Right lobe of liver (tissue), 4 donors: ENCODE results near the gene IL4I1.

Experiments used
- POLR2A ChIP-seq: fragments of 450-650 bp; IDR thresholded peaks from one replicate; pipeline ENCODE4 v1.6.1; 2017; ENCODE audit warnings: antibody characterized with exemption, mild to moderate bottlenecking
- TF ChIP-seq, protein P1 (sequence below), 4 donors: fragments of 200-600 bp in 3 of 4; fragments of 450-650 bp in 1 of 4; IDR thresholded peaks; one replicate each; pipeline versions ENCODE4 v1.5.1 to v1.8.0; 2016 to 2022; ENCODE audit warnings: antibody characterized with exemption in 4 of 4, mild to moderate bottlenecking in 2 of 4
- donor health status: DM: no; HTN: no; CAD: no.
- donor health status: DM: no; HTN: no; CAD: no.
- donor health status: DM: no; HTN: yes; CAD: no.

DNA sequence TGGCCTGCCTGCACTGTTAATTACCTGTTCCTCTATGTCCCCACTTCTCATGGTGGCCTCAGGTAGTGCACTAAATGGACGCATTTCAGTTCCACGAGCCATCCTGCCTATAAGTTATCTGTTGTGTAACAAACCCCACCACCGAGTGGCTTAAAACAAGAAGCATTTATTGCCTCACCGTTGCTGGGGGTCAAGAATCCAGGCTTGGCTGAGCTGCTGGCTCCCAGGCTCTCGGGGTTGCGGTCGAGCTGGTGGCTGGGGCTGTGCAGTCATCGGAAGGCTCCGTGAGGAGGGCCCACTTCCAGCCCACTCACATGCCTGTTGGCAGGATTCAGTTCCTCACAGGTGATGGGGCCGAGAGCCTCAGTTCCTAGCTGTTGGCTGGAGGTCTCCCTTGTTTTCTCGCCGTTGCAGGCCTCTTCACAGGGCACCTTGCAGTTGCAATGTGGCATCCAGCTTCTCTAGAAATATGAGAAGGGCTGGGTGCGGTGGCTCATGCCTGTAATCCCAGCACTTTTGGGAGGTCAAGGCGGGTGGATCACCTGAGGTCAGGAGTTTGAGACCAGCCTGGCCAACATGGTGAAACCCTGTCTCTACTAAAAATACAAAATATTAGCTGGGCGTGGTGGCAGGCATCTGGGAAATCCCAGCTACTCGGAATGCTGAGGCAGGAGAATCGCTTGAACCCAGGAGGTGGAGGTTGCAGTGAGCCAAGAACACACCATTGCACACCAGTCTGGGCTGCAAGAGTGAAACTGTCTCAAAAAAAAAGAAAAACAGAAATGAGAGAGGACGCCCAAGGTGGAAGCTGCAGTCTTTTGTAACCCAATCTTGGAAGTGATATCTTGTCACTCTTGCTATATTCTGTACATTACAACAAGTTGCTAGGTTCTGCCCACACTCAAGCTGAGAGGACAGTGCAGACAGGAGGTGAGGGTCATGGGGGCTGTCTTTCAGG lies 52.3 kb downstream of the IL4I1 start:
- TF ChIP-seq, protein P1, sequence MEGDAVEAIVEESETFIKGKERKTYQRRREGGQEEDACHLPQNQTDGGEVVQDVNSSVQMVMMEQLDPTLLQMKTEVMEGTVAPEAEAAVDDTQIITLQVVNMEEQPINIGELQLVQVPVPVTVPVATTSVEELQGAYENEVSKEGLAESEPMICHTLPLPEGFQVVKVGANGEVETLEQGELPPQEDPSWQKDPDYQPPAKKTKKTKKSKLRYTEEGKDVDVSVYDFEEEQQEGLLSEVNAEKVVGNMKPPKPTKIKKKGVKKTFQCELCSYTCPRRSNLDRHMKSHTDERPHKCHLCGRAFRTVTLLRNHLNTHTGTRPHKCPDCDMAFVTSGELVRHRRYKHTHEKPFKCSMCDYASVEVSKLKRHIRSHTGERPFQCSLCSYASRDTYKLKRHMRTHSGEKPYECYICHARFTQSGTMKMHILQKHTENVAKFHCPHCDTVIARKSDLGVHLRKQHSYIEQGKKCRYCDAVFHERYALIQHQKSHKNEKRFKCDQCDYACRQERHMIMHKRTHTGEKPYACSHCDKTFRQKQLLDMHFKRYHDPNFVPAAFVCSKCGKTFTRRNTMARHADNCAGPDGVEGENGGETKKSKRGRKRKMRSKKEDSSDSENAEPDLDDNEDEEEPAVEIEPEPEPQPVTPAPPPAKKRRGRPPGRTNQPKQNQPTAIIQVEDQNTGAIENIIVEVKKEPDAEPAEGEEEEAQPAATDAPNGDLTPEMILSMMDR (IDR thresholded peaks at IDR 0.05) = no peak
- no peak for TF ChIP-seq POLR2A
